Measurements from ENCODE around the gene CDC25A. TPM values are rescaled to one million over a fixed set of nuclear protein-coding genes. Genes with fewer than 3 reads are reported as not detected.
A peak's percentile ranks its signal among the peaks of the same experiment; 100 is the strongest.

Gene CDC25A
- total RNA-seq, 1 donor from 2014 or later, result 51.8 TPM

- Histone ChIP-seq H3K27me3 (no peaks in the 10 kb centered on the region), H3K36me3 (no peaks in the 10 kb centered on the region), H3F3A (ENCODE audit: low read depth) (no peaks in the 10 kb centered on the region), H3K4me2 (no peak overlapping the region), H2AFZ (replicated peaks) (no peak overlapping the region), H3K4me1 (no peaks in the 10 kb centered on the region), H3K27ac (no peak overlapping the region), H3K9me3 (ENCODE audit: low read depth) (no peaks in the 10 kb centered on the region), H3K4me3 (no peak overlapping the region), H4K20me1 (ENCODE audit: low read depth) (no peaks in the 10 kb centered on the region), H3K79me2 (ENCODE audit: low read depth) (no peaks in the 10 kb centered on the region), H3K9ac (no peak overlapping the region)
- no peak for DNase-seq (ENCODE audit: low spot score)
- TF ChIP-seq, protein P1, sequence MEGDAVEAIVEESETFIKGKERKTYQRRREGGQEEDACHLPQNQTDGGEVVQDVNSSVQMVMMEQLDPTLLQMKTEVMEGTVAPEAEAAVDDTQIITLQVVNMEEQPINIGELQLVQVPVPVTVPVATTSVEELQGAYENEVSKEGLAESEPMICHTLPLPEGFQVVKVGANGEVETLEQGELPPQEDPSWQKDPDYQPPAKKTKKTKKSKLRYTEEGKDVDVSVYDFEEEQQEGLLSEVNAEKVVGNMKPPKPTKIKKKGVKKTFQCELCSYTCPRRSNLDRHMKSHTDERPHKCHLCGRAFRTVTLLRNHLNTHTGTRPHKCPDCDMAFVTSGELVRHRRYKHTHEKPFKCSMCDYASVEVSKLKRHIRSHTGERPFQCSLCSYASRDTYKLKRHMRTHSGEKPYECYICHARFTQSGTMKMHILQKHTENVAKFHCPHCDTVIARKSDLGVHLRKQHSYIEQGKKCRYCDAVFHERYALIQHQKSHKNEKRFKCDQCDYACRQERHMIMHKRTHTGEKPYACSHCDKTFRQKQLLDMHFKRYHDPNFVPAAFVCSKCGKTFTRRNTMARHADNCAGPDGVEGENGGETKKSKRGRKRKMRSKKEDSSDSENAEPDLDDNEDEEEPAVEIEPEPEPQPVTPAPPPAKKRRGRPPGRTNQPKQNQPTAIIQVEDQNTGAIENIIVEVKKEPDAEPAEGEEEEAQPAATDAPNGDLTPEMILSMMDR (IDR thresholded peaks at IDR 0.05), result no peak
- H3K27ac Mint-ChIP-seq, result peak overlapping the region; percentile 65
- H3K36me3 Mint-ChIP-seq, result no peaks in the 10 kb centered on the region
- no peaks in the 10 kb centered on the region for H3K27me3 Mint-ChIP-seq (ENCODE audit: insufficient read depth, low read depth)
- peaks cover 5% of the 10 kb centered on the region for H3K4me1 Mint-ChIP-seq
- H3K9me3 Mint-ChIP-seq, result peaks cover 3% of the 10 kb centered on the region
- no peak overlapping the region for H3K4me3 Mint-ChIP-seq
These were observed 47.1 kb downstream of the CDC25A start for GRCh38 chr3:48140936-48141603.

GRCh38 chr3:48140336-48140757, 47.9 kb downstream of the CDC25A start:
- Mint-ChIP-seq H3K4me1 (peaks cover 10% of the 10 kb centered on the region), H3K27ac (peak overlapping the region; percentile 97), H3K36me3 (no peaks in the 10 kb centered on the region), H3K27me3 (ENCODE audit: insufficient read depth, low read depth) (no peaks in the 10 kb centered on the region), H3K9me3 (peaks cover 3% of the 10 kb centered on the region), H3K4me3 (no peak overlapping the region)
- no peaks in the 10 kb centered on the region for H3F3A ChIP-seq (ENCODE audit: low read depth)
- H2AFZ ChIP-seq (replicated peaks), result peak overlapping the region; percentile 65
- H3K4me2 ChIP-seq, result no peak overlapping the region
- DNase-seq (ENCODE audit: low spot score), result no peak
- H3K27me3 ChIP-seq, result no peaks in the 10 kb centered on the region
- H3K36me3 ChIP-seq, result no peaks in the 10 kb centered on the region
- H4K20me1 ChIP-seq (ENCODE audit: low read depth), result no peaks in the 10 kb centered on the region
- no peak overlapping the region for H3K9ac ChIP-seq
- TF ChIP-seq EZH2phosphoT487 (IDR thresholded peaks at IDR 0.05) (no peak), EZH2 (IDR thresholded peaks at IDR 0.05) (no peak)
- TF ChIP-seq, protein P1 (IDR thresholded peaks at IDR 0.05), result no peak
- no peaks in the 10 kb centered on the region for H3K4me1 ChIP-seq
- H3K79me2 ChIP-seq (ENCODE audit: low read depth), result no peaks in the 10 kb centered on the region
- H3K4me3 ChIP-seq, result no peak overlapping the region
- H3K27ac ChIP-seq, result no peak overlapping the region
- no peaks in the 10 kb centered on the region for H3K9me3 ChIP-seq (ENCODE audit: low read depth)

DNA sequence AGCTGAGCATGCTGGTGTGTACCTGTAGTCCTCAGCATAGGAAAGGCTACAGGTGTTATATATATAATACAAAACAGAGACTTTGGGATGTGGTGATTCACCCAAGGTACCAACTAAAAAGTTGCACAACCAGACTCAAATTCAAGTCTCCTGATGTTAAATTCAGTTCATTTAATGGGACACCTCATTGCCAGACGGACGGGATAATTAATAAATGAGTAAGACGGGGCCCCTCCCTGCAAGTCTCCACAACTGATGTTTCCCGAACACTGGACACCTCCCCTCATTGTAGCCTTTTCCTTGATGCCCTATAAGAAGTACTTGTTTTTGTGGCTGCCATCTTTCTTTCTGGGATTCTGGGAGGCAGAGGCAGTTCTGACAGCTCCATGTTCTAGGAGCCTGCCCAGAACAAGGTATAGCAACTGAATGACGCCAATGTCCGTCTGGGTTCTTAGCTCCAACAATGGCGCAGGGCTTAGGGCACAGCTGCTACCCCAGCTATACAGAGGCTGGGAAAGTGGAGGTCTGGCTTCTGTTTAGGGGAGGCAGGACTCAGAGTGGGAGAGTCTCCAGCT, 50.7 kb downstream of the CDC25A start:
- Mint-ChIP-seq H3K27ac (no peak overlapping the region), H3K4me1 (peaks cover 11% of the 10 kb centered on the region), H3K9me3 (peaks cover 3% of the 10 kb centered on the region), H3K36me3 (no peaks in the 10 kb centered on the region), H3K4me3 (no peak overlapping the region), H3K27me3 (ENCODE audit: insufficient read depth, low read depth) (no peaks in the 10 kb centered on the region)
- Histone ChIP-seq H3K36me3 (no peaks in the 10 kb centered on the region), H3K4me2 (no peak overlapping the region), H3K27ac (no peak overlapping the region), H3K4me3 (no peak overlapping the region), H3K9ac (no peak overlapping the region), H3F3A (ENCODE audit: low read depth) (no peaks in the 10 kb centered on the region), H4K20me1 (ENCODE audit: low read depth) (no peaks in the 10 kb centered on the region), H3K9me3 (ENCODE audit: low read depth) (no peaks in the 10 kb centered on the region), H3K4me1 (no peaks in the 10 kb centered on the region), H3K79me2 (ENCODE audit: low read depth) (no peaks in the 10 kb centered on the region), H2AFZ (replicated peaks) (no peak overlapping the region), H3K27me3 (no peaks in the 10 kb centered on the region)
- TF ChIP-seq EZH2phosphoT487 (IDR thresholded peaks at IDR 0.05), result no peak
- TF ChIP-seq EZH2 (IDR thresholded peaks at IDR 0.05), result no peak
- TF ChIP-seq, protein P1 (IDR thresholded peaks at IDR 0.05), result no peak
- DNase-seq (ENCODE audit: low spot score), result no peak

All from neural progenitor cell (in vitro differentiated cells).